Kidney (tissue), 14 donors: ENCODE measurements around the gene ACKR2. TPM values are rescaled to one million over a fixed set of nuclear protein-coding genes. Genes with fewer than 3 reads are reported as not detected.

Experiments
- DNase-seq, 5 donors: peaks; one replicate each; pipeline ENCODE4 v3.0.0-alpha.2; 2013 to 2020
- FAIRE-seq: peaks from 2 replicates; lab custom pipeline; 2012; peaks lifted over from hg19 to GRCh38; lab: Jason Lieb, UNC
- H3K27ac ChIP-seq, 2 donors: one replicate each; pipeline ENCODE4 v1.7.0; 2013; ENCODE audit warnings: low read depth in 2 of 2, low read length in 2 of 2, inconsistent platforms in 1 of 2
- H3K27me3 ChIP-seq: one replicate; pipeline ENCODE4 v1.7.1; 2013; ENCODE audit warnings: low read length, inconsistent platforms; ENCODE audit not compliant: control insufficient read depth, insufficient read depth
- H3K36me3 ChIP-seq, 3 donors: one replicate each; pipeline versions ENCODE4 v1.7.0 to v1.7.1; 2013; ENCODE audit warnings: low read length in 3 of 3, control low read depth in 1 of 3, inconsistent platforms in 1 of 3; ENCODE audit not compliant: insufficient read depth in 3 of 3, control insufficient read depth in 2 of 3
- H3K4me1 ChIP-seq, 3 donors: one replicate each; pipeline versions ENCODE4 v1.7.0 to v1.7.1; 2013; ENCODE audit warnings: low read length in 3 of 3, inconsistent platforms in 1 of 3, low read depth in 1 of 3; ENCODE audit not compliant: control insufficient read depth in 2 of 3, insufficient read depth in 2 of 3
- H3K4me3 ChIP-seq, 3 donors: one replicate each; pipeline versions ENCODE4 v1.7.0 to v1.8.1; 2013; ENCODE audit warnings: low read length in 3 of 3, control low read depth in 1 of 3, inconsistent platforms in 1 of 3
- H3K9ac ChIP-seq, 3 donors: one replicate each; pipeline versions ENCODE4 v1.7.0 to v1.7.1; 2013; ENCODE audit warnings: low read length in 3 of 3, control low read depth in 1 of 3, inconsistent platforms in 1 of 3
- H3K9me3 ChIP-seq, 3 donors: one replicate each; pipeline versions ENCODE4 v1.7.0 to v1.7.1; 2013; ENCODE audit warnings: low read length in 3 of 3, control low read depth in 1 of 3, inconsistent platforms in 1 of 3; ENCODE audit not compliant: control insufficient read depth in 2 of 3, insufficient read depth in 1 of 3
- CTCF ChIP-seq: IDR thresholded peaks from 3 replicates; pipeline ENCODE4 v1.5.1; 2012; ENCODE audit warnings: mild to moderate bottlenecking, moderate library complexity, borderline replicate concordance; ENCODE audit not compliant: insufficient read depth; ENCODE audit errors: extremely low read depth
- intact Hi-C: fragments of 100-400 bp; cut with DNase I; formaldehyde crosslinking; loops from one replicate; pipeline ENCODE4 v1.11.1; 2022
- polyA plus RNA-seq: library from polyadenylated mRNA; stranded (reverse); fragments of 350-450 nt; fragmentation: Illumina TruSeq; extraction: RNeasy Lipid Tissue Mini Kit (QIAGEN cat#74804); gene quantifications from one replicate; pipeline ENCODE4 v1.2.3, GENCODE V29; 2014; ENCODE audit warnings: low read depth, low replicate concordance; ENCODE audit not compliant: insufficient read depth
- total RNA-seq: library from RNA; stranded (reverse); fragmentation: NEBNext Ultra II Directional; extraction: Animal tissue kit (Norgen Biotek cat#: 25700); gene quantifications from one replicate; pipeline ENCODE4 v1.2.1, GENCODE V29; 2021
- donor health status: control.
- donor health status: control.
- donor health status: control.
- donor health status: control.
- donor health status: control.
- donor health status: DM: yes; HTN: yes; CAD: no.
- donor health status: Normal renal cell carcinoma (clear cell type).

Gene ACKR2
- total and polyA plus RNA-seq, 2 donors from 2014 or later: 0.86 to 8.9 TPM

GRCh38 chr3:42856544-42856943 lies 47.3 kb downstream of the ACKR2 start:
- Histone ChIP-seq H3K27me3 (no peaks in the 10 kb centered on the region), H3K4me3 (no peak overlapping the region), H3K27ac (no peak overlapping the region), H3K9me3 (no peaks in the 10 kb centered on the region), H3K36me3 (no peaks in the 10 kb centered on the region), H3K9ac (no peak overlapping the region), H3K4me1 (peaks cover 0 to 2% (median 0%) of the 10 kb centered on the region in 3 donors)
- TF ChIP-seq CTCF: no peak
- no peak for FAIRE-seq
- peak in 1 of 5 donors; percentile 3 for DNase-seq
- intact Hi-C loops: no loop called here

- TF ChIP-seq CTCF: no peak
- H3K27ac ChIP-seq: no peak overlapping the region
- intact Hi-C loops: no loop called here
- FAIRE-seq (no peak), DNase-seq (peak in 1 of 5 donors; percentile 5)
- no peaks in the 10 kb centered on the region for H3K27me3 ChIP-seq
- no peak overlapping the region for H3K9ac ChIP-seq
- H3K4me3 ChIP-seq: no peak overlapping the region
- H3K36me3 ChIP-seq: no peaks in the 10 kb centered on the region
- H3K4me1 ChIP-seq: no peaks in the 10 kb centered on the region
- no peaks in the 10 kb centered on the region for H3K9me3 ChIP-seq
Measured at GRCh38 chr3:42864321-42864950, 55.2 kb downstream of the ACKR2 start.

GRCh38 chr3:42865256-42865655 lies 56.0 kb downstream of the ACKR2 start:
- Histone ChIP-seq H3K9me3 (no peaks in the 10 kb centered on the region), H3K36me3 (no peaks in the 10 kb centered on the region), H3K4me1 (no peaks in the 10 kb centered on the region), H3K27me3 (no peaks in the 10 kb centered on the region), H3K4me3 (no peak overlapping the region), H3K9ac (no peak overlapping the region), H3K27ac (no peak overlapping the region)
- intact Hi-C loops: no loop called here
- DNase-seq (no peak), FAIRE-seq (no peak)
- no peak for TF ChIP-seq CTCF

- no peak for TF ChIP-seq CTCF
- Histone ChIP-seq H3K4me3 (no peak overlapping the region), H3K27me3 (no peaks in the 10 kb centered on the region), H3K36me3 (no peaks in the 10 kb centered on the region), H3K27ac (no peak overlapping the region), H3K9ac (no peak overlapping the region), H3K9me3 (no peaks in the 10 kb centered on the region), H3K4me1 (peaks cover 0 to 13% (median 4%) of the 10 kb centered on the region in 3 donors)
- FAIRE-seq (no peak), DNase-seq (no peak)
- intact Hi-C loops: no loop called here
Measured at GRCh38 chr3:42867138-42867537, 57.9 kb downstream of the ACKR2 start.
